AG09309 (cell line): ENCODE results near the gene NFKBIE.

Source experiments
- DNase-seq: peaks from one replicate; pipeline ENCODE4 v3.0.0-alpha.2; 2010; ENCODE audit warnings: low read depth
- H3K4me3 ChIP-seq: 2 replicates; pipeline ENCODE4 v1.5.1; 2011; ENCODE audit warnings: mild to moderate bottlenecking, low read depth, low read length, moderate library complexity; ENCODE audit not compliant: control insufficient read depth
- TF ChIP-seq, protein P1 (sequence below): IDR thresholded peaks from 2 replicates; pipeline ENCODE4 v1.5.1; 2011; ENCODE audit warnings: mild to moderate bottlenecking, low read depth, low read length, inconsistent platforms; ENCODE audit not compliant: insufficient read depth, control insufficient read depth; ENCODE audit errors: missing control alignments

NFKBIE gene

GRCh38 chr6:44255871-44256774 lies 9.2 kb downstream of the NFKBIE start:
- DNase-seq = no peak
- peak overlapping the region; percentile 89 for H3K4me3 ChIP-seq
- TF ChIP-seq, protein P1, sequence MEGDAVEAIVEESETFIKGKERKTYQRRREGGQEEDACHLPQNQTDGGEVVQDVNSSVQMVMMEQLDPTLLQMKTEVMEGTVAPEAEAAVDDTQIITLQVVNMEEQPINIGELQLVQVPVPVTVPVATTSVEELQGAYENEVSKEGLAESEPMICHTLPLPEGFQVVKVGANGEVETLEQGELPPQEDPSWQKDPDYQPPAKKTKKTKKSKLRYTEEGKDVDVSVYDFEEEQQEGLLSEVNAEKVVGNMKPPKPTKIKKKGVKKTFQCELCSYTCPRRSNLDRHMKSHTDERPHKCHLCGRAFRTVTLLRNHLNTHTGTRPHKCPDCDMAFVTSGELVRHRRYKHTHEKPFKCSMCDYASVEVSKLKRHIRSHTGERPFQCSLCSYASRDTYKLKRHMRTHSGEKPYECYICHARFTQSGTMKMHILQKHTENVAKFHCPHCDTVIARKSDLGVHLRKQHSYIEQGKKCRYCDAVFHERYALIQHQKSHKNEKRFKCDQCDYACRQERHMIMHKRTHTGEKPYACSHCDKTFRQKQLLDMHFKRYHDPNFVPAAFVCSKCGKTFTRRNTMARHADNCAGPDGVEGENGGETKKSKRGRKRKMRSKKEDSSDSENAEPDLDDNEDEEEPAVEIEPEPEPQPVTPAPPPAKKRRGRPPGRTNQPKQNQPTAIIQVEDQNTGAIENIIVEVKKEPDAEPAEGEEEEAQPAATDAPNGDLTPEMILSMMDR = no peak

- no peak for DNase-seq
- TF ChIP-seq, protein P1 = no peak
- no peak overlapping the region for H3K4me3 ChIP-seq
Observed at GRCh38 chr6:44255105-44255808, 10.1 kb downstream of the NFKBIE start.

- DNase-seq = no peak
- TF ChIP-seq, protein P1 = no peak
- no peak overlapping the region for H3K4me3 ChIP-seq
Observed at GRCh38 chr6:44254191-44255104, 10.9 kb downstream of the NFKBIE start.

DNA sequence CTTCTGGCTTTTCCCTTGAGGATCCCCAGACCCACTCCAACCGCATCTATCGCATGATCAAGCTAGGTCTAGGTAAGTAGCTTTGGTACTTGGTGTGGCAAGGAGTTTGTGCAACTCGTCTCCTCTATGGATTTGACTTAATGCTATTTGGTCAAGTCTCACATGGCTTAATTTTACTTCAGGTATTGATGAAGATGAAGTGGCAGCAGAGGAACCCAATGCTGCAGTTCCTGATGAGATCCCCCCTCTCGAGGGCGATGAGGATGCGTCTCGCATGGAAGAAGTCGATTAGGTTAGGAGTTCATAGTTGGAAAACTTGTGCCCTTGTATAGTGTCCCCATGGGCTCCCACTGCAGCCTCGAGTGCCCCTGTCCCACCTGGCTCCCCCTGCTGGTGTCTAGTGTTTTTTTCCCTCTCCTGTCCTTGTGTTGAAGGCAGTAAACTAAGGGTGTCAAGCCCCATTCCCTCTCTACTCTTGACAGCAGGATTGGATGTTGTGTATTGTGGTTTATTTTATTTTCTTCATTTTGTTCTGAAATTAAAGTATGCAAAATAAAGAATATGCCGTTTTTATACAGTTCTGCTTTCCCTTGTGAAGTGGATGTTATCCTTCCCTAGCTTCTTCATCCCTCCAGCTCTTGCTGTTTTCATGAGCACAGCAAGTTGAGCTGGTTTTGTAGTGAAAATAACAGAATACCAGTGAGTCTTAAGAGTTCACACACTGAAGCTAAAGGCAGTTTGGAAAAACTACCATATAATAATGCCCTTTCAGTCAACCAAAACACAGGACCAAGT lies 11.8 kb downstream of the NFKBIE start:
- no peak overlapping the region for H3K4me3 ChIP-seq
- TF ChIP-seq, protein P1 = peak; percentile 53

GRCh38 chr6:44251576-44252524 lies 13.5 kb downstream of the NFKBIE start:
- DNase-seq = no peak

More for the DNA sequence above, 11.8 kb downstream of the NFKBIE start:
- no peak for DNase-seq

More at GRCh38 chr6:44251576-44252524, 13.5 kb downstream of the NFKBIE start:
- no peak overlapping the region for H3K4me3 ChIP-seq
- TF ChIP-seq, protein P1 = no peak
